GM12878 (cell line): ENCODE data around the gene SPATA2. TPM values are rescaled to one million over a fixed set of nuclear protein-coding genes. Genes with fewer than 3 reads are reported as not detected.
A peak's percentile ranks its signal among the peaks of the same experiment; 100 is the strongest.

Experiments used
- ATAC-seq: fragments of 200-7000 bp; cut with Tn5 transposase; 3 replicates; pipeline ENCODE4 v1.9.1; 2020; ENCODE audit warnings: mild to moderate bottlenecking, moderate library complexity
- BruUV-seq: library from RNA; stranded (reverse); fragments of 400-500 nt; replicated peaks from 2 replicates; lab custom pipeline; 2021; lab: Mats Ljungman, UMichigan
- CTCF ChIA-PET: fragments of 300-600 bp; sonication (Branson Sonifier 250); formaldehyde crosslinking; extraction: SDS; loops from one replicate; lab custom pipeline; 2021; ENCODE audit warnings: inconsistent platforms; lab: Yijun Ruan, JAX
- POLR2A ChIA-PET: fragments of 350-600 bp; formaldehyde crosslinking; extraction: SDS; loops from one replicate; lab custom pipeline; 2021; ENCODE audit warnings: inconsistent platforms; lab: Charles Lee
- RAD21 ChIA-PET: fragments of 300-600 bp; sonication (Branson Sonifier 250); formaldehyde crosslinking; loops from one replicate; lab custom pipeline; 2023; ENCODE audit warnings: antibody characterized with exemption; ENCODE audit not compliant: unreplicated experiment; lab: Charles Lee
- SMC1A ChIA-PET: fragments of 300-600 bp; sonication (Branson Sonifier 250); formaldehyde crosslinking; loops from one replicate; lab custom pipeline; 2023; ENCODE audit not compliant: unreplicated experiment, uncharacterized antibody; lab: Charles Lee
- DNase-seq: peaks from one replicate; pipeline ENCODE4 v3.0.0-alpha.2; 2011; ENCODE audit warnings: low read depth, low spot score
- FAIRE-seq: peaks from 3 replicates; lab custom pipeline; 2011; peaks lifted over from hg19 to GRCh38; lab: Jason Lieb, UNC
- H2AFZ ChIP-seq: 2 replicates; pipeline ENCODE4 v1.6.0; 2011; ENCODE audit warnings: low read depth, low read length, control low read depth; ENCODE audit not compliant: control insufficient read depth
- H3K27ac ChIP-seq: 2 replicates; pipeline ENCODE4 v1.5.1; 2011; ENCODE audit warnings: control low read depth; ENCODE audit not compliant: control insufficient read depth, insufficient read depth
- H3K27me3 ChIP-seq, 2 experiments: replicated peaks in 1 of 2; 2 replicates each; pipeline versions ENCODE4 v1.6.0 to v1.6.1; 2011; ENCODE audit warnings: low read length in 1 of 2; ENCODE audit not compliant: control insufficient read depth in 2 of 2, insufficient read depth in 2 of 2
- H3K36me3 ChIP-seq, 2 experiments: 2 replicates each; pipeline ENCODE4 v1.5.1; 2011; ENCODE audit warnings: low read length in 1 of 2; ENCODE audit not compliant: control insufficient read depth in 2 of 2, insufficient read depth in 2 of 2
- H3K4me1 ChIP-seq: 2 replicates; pipeline ENCODE4 v1.6.1; 2011; ENCODE audit warnings: mild to moderate bottlenecking, low read length, moderate library complexity, mixed read lengths; ENCODE audit not compliant: control insufficient read depth, insufficient read depth
- H3K4me2 ChIP-seq: 2 replicates; pipeline ENCODE4 v1.6.0; 2011; ENCODE audit warnings: control low read depth; ENCODE audit not compliant: control insufficient read depth, insufficient read depth
- H3K4me3 ChIP-seq: fragments of 200-600 bp; sonication (generic); 2 replicates; pipeline ENCODE4 v1.5.1; 2016
- H3K79me2 ChIP-seq: 2 replicates; pipeline ENCODE4 v1.6.0; 2011; ENCODE audit warnings: low read length; ENCODE audit not compliant: control insufficient read depth, insufficient read depth
- H3K9ac ChIP-seq: 2 replicates; pipeline ENCODE4 v1.8.0; 2011; ENCODE audit warnings: low read length, control low read depth, mixed read lengths; ENCODE audit not compliant: control insufficient read depth, insufficient read depth
- H3K9me3 ChIP-seq: replicated peaks from 3 replicates; pipeline ENCODE4 v1.5.1; 2011; ENCODE audit warnings: mild to moderate bottlenecking, low read length; ENCODE audit not compliant: control insufficient read depth, insufficient read depth
- H4K20me1 ChIP-seq: 2 replicates; pipeline ENCODE4 v1.6.0; 2011; ENCODE audit not compliant: control insufficient read depth, insufficient read depth
- JUNB ChIP-seq: IDR thresholded peaks from 2 replicates; pipeline ENCODE4 v1.6.1; 2016; ENCODE audit warnings: antibody characterized with exemption, mild to moderate bottlenecking
- POLR2A ChIP-seq: IDR thresholded peaks from 2 replicates; pipeline ENCODE4 v1.6.1; 2011; ENCODE audit warnings: low read depth, mild to moderate bottlenecking, low read length
- RUNX3 ChIP-seq: IDR thresholded peaks from 2 replicates; pipeline ENCODE4 v1.6.1; 2012; ENCODE audit warnings: low read length, inconsistent platforms
- SUPT20H ChIP-seq: IDR thresholded peaks from 2 replicates; pipeline ENCODE4 v1.6.1; 2011; ENCODE audit warnings: low read depth, mild to moderate bottlenecking, low read length, moderate library complexity, borderline replicate concordance; ENCODE audit not compliant: control insufficient read depth
- TCF7 ChIP-seq: IDR thresholded peaks from 2 replicates; pipeline ENCODE4 v1.6.1; 2014; ENCODE audit warnings: antibody characterized with exemption, borderline replicate concordance
- ZBTB11 ChIP-seq: fragments of 450-650 bp; formaldehyde crosslinking; IDR thresholded peaks from 2 replicates; pipeline ENCODE4 v1.5.0; 2022; ENCODE audit warnings: mild to moderate bottlenecking, missing genetic modification characterization
- WGBS: methylation state at CpG from one replicate; pipeline ENCODE4 v1.1.6; 2016; ENCODE audit warnings: low lambda C conversion rate; ENCODE audit not compliant: insufficient replicate concordance, insufficient coverage; ENCODE audit errors: missing lambda C conversion rate; 5-methylcytosine and 5-hydroxymethylcytosine counted together
- in situ Hi-C: fragments of 300-500 bp; cut with MboI; formaldehyde crosslinking; loops from 9 replicates; pipeline ENCODE4 v1.14.3; 2018; ENCODE audit warnings: mixed read lengths
- intact Hi-C: fragments of 100-400 bp; cut with micrococcal nuclease; formaldehyde crosslinking; loops from one replicate; pipeline ENCODE4 v1.14.2; 2022; ENCODE audit not compliant: unreplicated experiment
- polyA plus RNA-seq, 11 experiments: library from polyadenylated mRNA; depleted of rRNA in 4 of 11; unstranded in 6 of 11; stranded (reverse) in 5 of 11; fragments of >200 nt; fragmentation: Nextera tagmentation in 4 of 11; fragmentation: Illumina TruSeq in 1 of 11; extraction: Ambion mirVana in 4 of 11; extraction: Trizol in 1 of 11; gene quantifications; 1 replicate in 1 of 11; 2 replicates in 10 of 11; pipeline versions ENCODE4 v1.2.1 to v1.2.3, GENCODE V29; 2011 to 2016; ENCODE audit warnings: inconsistent platforms in 2 of 11, missing spikeins in 2 of 11, low read depth in 1 of 11
- total RNA-seq, 4 experiments: library from RNA; depleted of rRNA in 3 of 4; stranded (reverse); fragments of >200 nt in 3 of 4; fragmentation: Illumina TruSeq in 1 of 4; extraction: Trizol in 1 of 4; gene quantifications; 2 replicates each; pipeline versions ENCODE4 v1.2.1 to v1.2.3, GENCODE V29; 2013 to 2021

The SPATA2 gene
- total and polyA plus RNA-seq, 10 of the 15 experiments (the other 5 are each of a cell fraction or from before 2014, with no cell fraction given), result 0.93 to 11.7 (median 5.6) TPM

- ATAC-seq, result peak; percentile 5; the same call in 1 of the 3 replicates
- Histone ChIP-seq H3K79me2 (peaks cover 32% of the 10 kb centered on the region), H3K9ac (peak overlapping the region; percentile 97), H3K4me1 (peaks cover 8% of the 10 kb centered on the region), H3K27ac (peak overlapping the region; percentile 100), H2AFZ (peak overlapping the region; percentile 100), H3K36me3 (peaks cover 0 to 4% of the 10 kb centered on the region in 2 experiments; a peak in 1 of 4 replicates), H4K20me1 (no peaks in the 10 kb centered on the region), H3K27me3 (no peaks in the 10 kb centered on the region), H3K4me3 (peak overlapping the region; percentile 94), H3K4me2 (peak overlapping the region; percentile 87), H3K9me3 (no peaks in the 10 kb centered on the region)
- intact Hi-C loops (no loop called here), in situ Hi-C loops (no loop called here)
- 0% methylated on average over 12 of the region's 19 CpGs for WGBS
- TF ChIP-seq JUNB (peak; percentile 53), ZBTB11 (no peak), POLR2A (0 out of 2 replicates have a peak, but pooled peaks have one; percentile 21), TCF7 (0 out of 2 replicates have a peak, but pooled peaks have one; percentile 11), RUNX3 (peak; percentile 24), SUPT20H (no peak)
- ChIA-PET RAD21 (interaction anchor here (0.6 to 1.7 kb wide), 8 partner anchors 12 to 375 kb away, joined by 3 to 9 read pairs (median 4); no protein-coding TSS in a partner anchor), CTCF (interaction anchor here (0.8 to 1.8 kb wide), 11 partner anchors 10 to 375 kb away, joined by 3 to 11 read pairs (median 4); partner anchors contain the start of gene UBE2V1), POLR2A (interaction anchor here (0.6 to 2.1 kb wide), 4 partner anchors 19 to 656 kb away, joined by 3 to 11 read pairs (median 6); partner anchors contain the start of gene RNF114), SMC1A (interaction anchor here (0.7 to 1.5 kb wide), 6 partner anchors 13 to 304 kb away, joined by 3 to 9 read pairs (median 4); partner anchors contain the start of gene RNF114)
- no peak for DNase-seq
- BruUV-seq, result no TSS peak
- FAIRE-seq, result no peak
These were observed 1.0 kb upstream of the SPATA2 start for GRCh38 chr20:49916146-49917002.
